Sciatic nerve (tissue), 2 donors: ENCODE measurements around the gene MS4A18. TPM values are rescaled to one million over a fixed set of nuclear protein-coding genes. Genes with fewer than 3 reads are reported as not detected.

Experiments
- ATAC-seq: fragments of 200-7000 bp; cut with Tn5 transposase; one replicate; pipeline ENCODE4 v1.9.1; 2020; ENCODE audit warnings: mild to moderate bottlenecking, moderate library complexity
- DNase-seq: peaks from one replicate; pipeline ENCODE4 v3.0.0-alpha.2; 2020; ENCODE audit warnings: low spot score
- intact Hi-C: fragments of 100-400 bp; cut with DNase I; formaldehyde crosslinking; loops from one replicate; pipeline ENCODE4 v1.14.2; 2022
- total RNA-seq: library from RNA; stranded (reverse); fragmentation: NEBNext Ultra II Directional; extraction: Animal tissue kit (Norgen Biotek cat#: 25700); gene quantifications from one replicate; pipeline ENCODE4 v1.2.1, GENCODE V29; 2021
- donor health status: DM: no; HTN: no; CAD: no.
- donor health status: DM: no; HTN: no; CAD: no.

The MS4A18 gene
- total RNA-seq, 1 donor from 2014 or later, result not detected

DNA sequence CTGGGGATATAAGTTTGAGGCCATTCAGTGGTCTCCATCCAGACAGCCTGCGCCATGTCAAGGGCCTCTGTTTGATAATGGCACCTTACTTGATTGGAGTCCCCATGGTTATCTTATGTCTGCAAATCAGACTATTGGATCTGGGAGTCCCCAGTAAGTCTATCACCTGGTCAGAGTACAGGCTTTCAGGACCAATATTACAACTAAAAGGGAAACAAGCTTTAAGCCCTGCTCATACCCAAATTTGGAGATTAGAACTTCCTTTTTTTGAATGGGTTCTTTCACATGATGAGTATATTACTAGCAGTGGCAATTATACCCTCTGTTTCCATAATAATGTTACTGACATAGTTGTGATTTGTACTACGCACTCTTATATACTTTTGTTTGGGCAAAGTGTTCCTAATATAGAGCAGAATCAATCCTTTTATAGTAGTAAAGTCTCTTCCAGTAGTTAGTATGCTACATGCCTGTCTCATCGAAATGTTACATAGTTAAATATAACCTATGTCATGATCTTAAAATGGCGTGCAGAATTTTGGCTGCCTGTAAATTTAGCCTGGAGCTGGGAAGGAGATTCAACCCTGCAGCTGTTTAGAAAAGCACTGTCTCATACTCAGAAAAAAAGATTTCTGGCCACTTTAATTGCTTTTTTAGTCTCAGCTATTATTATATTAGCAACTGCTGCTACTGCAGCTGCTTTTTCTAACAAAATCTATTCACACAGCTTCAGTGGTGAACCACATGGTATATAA, 37.1 kb downstream of the MS4A18 start:
- ATAC-seq (no peak), DNase-seq (no peak)
- intact Hi-C loops, result no loop called here

DNA sequence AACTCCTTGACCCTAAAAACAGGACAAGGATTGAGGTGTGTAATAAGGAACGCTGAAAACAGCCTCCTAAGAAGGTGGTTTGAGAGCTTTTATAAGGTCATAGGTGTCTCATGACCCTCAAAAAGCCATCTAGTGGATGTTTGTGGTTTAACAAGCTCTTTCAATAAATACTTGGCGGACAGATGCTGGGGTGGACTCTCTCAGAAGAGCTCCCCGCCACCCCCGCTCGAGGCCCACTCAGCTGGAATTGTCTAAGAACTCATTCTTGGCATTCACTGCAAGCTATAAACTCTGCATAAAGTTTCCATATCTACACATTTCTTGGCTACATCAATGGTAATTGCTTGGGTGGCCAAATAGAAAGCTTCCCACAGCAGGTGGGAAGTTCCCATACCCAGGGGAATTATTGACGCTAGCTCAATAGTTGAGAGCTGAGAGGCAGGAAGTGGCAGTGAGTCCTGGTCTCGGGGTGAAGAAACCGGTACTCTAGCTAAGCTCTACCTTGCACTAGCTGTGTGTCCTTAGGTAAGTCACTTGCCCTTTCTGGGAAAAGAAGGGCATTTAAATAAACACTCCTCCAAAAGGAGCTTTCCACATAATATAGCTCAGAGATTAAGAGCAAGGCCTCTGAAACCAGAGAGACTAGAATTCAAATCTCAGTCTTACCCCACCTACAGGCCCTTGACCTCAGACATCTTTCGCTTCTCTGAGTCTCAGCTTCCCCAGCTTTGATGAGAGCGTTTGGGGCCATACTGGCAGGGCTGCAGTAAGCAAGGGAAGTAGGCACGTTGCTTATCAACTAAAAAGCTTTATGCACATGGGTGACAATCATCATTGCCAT, 38.6 kb downstream of the MS4A18 start:
- no peak for ATAC-seq
- DNase-seq, result no peak
- intact Hi-C loops, result no loop called here

DNA sequence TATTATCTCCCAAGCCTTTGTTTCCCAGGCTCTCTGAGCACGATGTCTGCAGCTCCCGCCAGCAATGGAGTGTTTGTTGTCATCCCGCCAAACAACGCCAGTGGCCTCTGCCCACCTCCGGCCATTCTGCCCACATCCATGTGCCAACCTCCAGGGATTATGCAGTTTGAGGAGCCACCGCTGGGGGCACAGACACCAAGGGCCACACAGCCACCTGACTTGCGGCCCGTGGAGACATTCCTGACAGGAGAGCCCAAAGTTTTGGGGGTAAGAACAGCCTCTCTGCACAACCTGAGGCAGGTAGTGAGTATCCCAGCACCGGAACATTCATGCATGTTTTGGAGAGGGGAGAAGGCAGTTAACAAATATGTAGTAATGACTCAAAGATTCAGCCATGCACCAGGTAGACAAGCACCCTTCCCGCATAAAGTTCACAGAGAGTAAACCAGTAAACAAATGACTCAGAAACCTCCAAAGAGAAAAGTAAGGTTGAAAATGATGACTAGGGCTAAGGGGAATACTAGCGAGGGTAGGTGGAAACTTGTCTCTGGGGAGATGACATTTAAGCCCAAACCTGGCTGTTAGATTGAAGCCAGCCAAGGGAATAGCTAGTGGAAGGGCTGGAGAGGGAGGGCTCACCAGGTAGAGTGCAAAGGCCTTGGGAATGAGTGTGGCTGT, 39.3 kb downstream of the MS4A18 start:
- ATAC-seq (no peak), DNase-seq (no peak)
- intact Hi-C loops, result no loop called here

DNA sequence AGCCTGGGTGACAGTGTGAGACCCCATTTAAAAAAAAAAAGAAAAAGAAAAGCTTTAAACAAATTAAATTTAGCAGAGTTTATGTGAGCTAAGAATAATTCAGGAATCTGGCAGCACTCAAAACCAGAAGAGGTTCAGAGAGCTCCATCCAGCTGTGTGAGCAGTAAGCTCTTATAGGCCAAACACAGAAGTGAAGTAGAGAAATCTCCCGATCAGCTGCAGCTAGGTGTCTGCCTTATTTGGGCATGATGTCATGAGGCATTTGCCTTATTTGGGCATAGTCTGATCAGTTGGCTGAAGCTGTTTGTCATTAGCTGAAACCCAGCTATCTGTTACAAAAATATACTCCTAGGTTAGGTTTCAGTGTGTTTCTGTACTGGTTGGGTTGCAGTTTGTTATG, 40.4 kb downstream of the MS4A18 start:
- intact Hi-C loops, result no loop called here
- ATAC-seq, result no peak
- no peak for DNase-seq

DNA sequence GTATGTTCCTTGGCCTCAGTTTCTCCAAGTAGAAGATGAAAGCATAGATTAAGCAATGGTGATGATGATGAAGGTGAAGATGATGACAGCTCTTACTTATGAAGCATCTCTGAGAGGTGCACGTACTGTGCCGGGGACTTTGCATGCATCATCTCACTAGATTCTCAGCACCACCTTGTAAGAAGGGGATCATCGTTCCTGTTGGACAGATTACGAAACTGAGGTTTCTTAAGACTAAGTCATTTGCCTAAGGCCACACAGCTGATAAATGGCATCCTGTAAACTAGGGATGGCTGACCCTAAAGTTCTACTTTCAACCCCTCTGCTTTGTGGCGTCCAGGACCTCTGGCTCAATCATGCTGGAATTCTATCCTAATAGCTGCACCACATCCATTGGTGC, 40.8 kb downstream of the MS4A18 start:
- intact Hi-C loops, result no loop called here
- DNase-seq, result no peak
- ATAC-seq, result no peak

DNA sequence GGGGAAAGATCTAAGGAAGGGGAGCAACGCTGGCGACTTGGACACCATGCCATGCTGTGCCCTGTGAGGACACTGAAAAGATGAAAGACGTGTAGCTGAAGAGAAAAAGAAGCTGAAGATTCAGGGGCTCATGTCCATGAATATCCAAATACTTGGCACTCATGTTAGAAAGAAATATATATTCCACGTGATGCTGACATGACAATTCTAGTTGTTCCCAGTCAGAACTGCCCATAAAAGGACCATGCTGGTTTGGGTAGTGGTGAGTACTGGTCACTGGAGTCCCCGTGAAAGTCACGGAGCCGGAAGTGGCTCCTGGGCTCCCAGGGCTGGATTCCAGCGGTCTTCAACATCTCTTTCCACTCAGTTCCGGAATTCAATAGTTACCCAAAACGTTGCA, 42.0 kb downstream of the MS4A18 start:
- no peak for ATAC-seq
- intact Hi-C loops, result no loop called here
- DNase-seq, result no peak

DNA sequence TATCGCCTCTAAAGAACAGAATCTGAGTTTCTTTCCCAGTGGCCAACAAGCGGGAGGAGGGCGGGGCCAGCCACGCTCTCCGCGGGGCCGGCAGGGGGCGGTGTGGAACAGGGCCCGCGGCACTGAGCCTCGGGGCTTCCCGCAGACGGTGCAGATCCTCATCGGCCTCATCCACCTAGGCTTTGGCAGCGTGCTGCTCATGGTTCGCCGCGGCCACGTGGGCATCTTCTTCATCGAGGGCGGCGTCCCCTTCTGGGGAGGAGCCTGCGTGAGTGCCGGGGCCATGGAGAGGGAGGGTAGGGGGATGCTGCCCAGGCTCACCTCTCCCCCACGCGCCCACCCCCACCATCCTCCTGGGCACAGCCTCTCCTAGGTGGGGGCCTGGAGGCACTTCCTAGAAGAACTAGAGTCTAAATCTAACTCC, 42.9 kb downstream of the MS4A18 start:
- DNase-seq, result no peak
- no peak for ATAC-seq
- intact Hi-C loops, result no loop called here

DNA sequence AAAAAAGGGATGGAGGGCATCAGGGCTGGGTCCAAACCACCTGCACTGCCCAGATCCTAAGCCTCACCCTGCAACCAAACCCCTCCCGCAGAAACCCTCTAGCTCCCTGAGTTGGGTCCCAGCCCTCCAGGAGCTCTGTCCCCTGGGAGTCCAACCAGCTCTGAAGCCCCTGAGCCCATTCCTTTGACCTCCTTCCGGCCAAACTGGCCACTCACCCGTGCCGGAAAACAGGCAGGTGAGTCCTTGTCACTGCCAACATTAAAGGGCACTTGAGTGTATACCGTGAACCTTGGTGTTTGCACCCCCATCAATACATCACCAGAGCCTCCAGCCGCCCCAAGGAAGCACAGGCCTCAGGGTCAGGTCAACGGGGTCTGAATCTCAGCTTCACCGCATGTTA, 43.7 kb downstream of the MS4A18 start:
- intact Hi-C loops, result no loop called here
- DNase-seq (no peak), ATAC-seq (no peak)

DNA sequence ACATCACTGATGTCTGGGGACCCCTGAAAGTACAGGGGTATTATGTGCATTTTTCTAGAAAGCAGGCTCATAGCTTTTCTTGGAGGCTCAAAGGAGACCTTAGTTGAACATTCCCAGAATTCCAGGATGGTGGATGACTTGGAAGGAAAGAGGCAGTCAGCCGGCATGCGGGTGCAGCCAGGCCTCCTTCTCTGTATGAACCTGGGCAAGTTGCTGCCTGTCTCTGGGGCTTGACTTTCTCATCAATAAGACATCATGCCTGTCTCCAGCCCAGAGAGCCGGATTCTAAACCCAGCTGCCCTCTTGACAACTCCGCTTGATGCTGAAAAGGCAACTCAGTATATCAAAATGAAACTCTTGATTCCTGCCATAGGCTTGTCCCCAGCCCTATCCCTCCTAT, 44.8 kb downstream of the MS4A18 start:
- intact Hi-C loops, result no loop called here
- DNase-seq, result no peak
- ATAC-seq, result no peak

DNA sequence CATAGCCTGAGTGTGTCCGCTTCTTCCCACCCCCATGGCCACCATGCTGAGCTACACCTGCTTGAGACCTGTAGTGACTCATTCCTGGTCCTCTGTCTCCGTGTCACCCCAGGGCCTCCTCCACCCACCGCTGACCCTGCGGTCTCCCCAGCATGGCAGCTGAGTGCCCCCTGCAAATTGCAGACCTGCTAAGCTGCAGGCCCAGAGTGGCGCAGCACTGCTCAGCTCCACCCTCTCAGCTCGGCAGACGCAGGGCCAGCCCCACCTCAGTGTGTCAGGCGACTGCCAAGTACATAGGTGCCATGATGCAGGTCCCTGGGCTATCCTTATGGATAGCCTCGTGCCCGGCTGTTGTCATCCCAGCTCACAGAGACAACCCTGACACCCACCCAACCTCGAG, 45.3 kb downstream of the MS4A18 start:
- no peak for ATAC-seq
- DNase-seq, result no peak
- intact Hi-C loops, result no loop called here

DNA sequence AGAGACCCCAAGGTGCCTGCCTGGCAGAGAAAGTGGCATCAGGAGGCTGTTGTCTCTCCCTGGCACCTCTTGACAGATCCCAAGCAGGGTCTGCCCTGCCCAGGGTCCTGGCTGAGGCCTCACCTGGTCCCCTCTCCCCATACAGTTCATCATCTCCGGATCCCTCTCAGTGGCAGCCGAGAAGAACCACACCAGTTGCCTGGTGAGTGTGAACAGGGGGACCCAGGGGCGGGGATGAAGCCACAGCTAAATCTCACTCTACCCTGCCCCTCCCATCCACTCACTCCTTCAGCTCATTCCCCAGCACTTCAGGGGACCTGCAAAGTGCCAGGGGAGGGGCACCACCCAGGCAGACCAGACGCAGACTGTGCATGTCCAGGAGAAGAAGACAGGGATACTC, 46.6 kb downstream of the MS4A18 start:
- intact Hi-C loops, result no loop called here
- DNase-seq, result peak; percentile 38
- ATAC-seq, result no peak

DNA sequence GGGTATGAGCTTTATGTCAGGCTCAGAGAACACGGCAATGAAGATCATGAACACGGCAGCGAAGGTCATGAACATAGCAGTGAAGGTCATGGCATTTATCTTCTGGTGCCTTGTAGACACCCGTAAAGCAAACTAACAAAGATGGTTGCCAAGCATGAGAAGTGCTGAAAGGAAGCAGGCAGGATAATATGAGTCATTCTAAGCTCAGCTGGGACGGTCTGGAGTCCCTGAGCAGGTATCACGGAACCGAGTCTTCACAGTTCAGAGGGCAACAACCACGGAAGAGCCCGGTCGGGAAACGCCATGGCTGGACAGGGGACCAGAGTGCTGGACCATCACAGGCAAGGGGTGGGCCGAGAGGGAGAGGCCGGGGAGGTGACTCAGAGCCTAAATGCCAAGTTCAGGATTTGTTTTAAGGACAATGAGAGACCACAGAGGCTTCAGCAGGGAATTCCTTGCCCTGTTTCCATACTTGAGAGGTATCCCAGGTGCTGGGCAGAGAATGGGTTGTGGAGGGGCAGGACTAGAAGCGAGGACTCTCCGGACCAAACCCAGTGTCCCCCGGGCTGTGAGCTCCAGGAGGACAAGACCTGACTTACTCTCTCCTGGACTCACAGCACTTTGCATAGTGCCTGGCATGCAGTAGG, 47.5 kb downstream of the MS4A18 start:
- DNase-seq (peak; percentile 41), ATAC-seq (no peak)
- intact Hi-C loops, result no loop called here

DNA sequence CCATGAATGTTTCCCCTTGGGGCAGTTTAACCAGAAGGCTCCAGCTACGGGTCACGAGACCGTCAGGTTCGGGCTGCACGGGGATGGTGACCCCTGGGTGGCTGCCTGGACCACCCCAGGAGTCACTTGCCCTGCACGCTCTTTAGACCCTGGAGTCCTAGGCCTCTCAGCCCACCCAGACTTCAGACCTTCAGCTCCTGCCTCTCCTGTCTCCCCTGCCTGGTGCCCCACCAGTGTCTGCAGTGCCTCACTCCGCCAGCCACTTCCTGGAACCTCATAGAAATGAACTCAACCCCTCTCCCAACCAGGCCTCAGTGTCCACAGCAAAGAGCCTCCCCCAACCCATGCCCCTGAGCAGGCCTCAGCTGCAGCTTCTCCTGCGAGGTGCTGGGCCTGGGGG, 48.1 kb downstream of the MS4A18 start:
- intact Hi-C loops, result no loop called here
- ATAC-seq, result no peak

DNA sequence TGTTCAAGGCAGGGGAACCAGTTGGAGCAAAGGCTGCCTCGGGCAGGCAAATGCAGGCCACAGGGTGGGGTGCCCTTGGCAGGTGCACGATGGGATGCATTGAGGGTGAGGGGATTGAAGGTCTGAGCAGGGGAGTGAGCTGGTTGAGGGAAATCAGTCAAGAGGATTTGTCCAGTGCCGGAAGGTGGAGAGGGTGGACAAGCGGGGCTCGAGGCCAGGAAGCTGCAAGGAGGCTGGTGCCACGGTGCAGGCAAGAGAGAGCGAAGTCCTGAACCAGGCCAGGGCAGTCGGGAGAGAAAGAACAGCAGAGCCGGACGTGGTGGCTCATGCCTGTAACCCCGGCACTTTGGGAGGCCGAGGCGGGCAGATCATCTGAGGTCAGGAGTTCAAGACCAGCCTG, 50.2 kb downstream of the MS4A18 start:
- DNase-seq, result peak; percentile 53
- intact Hi-C loops, result no loop called here

More for the DNA sequence above, 48.1 kb downstream of the MS4A18 start:
- peak; percentile 43 for DNase-seq

DNA sequence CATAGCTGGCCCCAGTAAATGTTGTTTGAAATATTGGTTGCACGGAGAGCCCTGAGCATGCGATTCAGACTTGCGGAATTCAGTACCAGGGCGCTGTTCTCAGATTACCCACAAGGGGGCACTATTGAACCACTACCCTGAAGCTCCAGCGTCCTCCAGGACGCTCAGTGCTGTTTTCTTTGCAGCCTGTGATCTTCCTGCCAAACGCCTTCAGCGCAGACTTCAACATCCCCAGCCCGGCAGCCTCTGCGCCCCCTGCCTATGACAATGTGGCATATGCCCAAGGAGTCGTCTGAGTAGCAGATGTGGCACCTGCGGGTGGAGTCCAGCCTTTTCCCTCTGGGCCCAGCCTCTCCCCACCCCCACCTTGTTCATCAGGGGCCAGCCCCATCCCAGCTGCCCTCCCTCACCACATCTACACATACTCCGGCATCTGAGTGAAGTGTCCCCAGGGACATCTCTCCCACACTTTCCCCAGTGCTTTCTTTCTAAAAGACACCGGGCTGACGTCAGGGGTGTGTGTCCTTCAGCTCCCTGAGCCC, 51.0 kb downstream of the MS4A18 start:
- intact Hi-C loops, result no loop called here
- ATAC-seq (peak; percentile 94), DNase-seq (peak; percentile 90)

More for the DNA sequence above, 50.2 kb downstream of the MS4A18 start:
- ATAC-seq, result no peak

DNA sequence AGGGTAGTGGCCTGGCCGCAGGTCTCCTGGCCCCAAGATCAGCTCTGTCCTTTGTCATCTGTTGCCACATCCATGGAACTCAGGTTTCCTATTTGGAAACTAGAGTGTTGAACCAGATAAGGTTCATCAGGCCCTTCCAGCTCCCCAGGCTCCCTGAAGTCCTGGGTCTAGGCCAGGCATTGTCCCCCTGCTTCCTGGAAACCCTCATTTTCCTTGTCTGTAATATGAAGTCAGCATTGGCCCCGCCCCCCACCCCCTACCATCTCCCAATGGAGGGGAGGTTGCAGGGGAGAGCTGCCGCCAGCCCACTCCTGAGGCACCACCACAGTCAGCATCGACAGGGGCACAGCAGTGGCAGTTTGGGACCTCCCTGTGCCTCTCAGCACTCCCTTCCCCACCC, 51.6 kb downstream of the MS4A18 start:
- no peak for ATAC-seq
- peak; percentile 42 for DNase-seq
- intact Hi-C loops, result no loop called here

DNA sequence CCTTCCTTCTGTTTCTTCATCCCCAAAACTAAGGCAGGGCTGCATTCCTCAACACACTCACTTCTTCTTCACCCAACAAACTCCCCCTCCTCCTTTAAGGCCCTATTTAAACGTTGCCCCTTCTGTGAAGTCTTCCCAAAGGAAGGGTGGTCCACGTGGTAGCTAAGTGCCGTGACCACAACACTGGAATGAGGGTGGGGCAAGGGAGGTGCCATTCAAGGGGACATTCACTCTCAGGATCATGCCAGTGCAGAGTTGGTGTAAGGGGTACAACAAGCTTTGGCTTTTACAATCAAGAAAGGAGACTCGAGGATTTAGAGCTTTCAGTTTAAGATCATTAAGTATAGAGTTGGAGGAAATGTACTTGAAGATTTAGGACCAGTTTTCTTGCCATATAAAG, 52.6 kb downstream of the MS4A18 start:
- intact Hi-C loops, result no loop called here
- DNase-seq (peak; percentile 27), ATAC-seq (no peak)

DNA sequence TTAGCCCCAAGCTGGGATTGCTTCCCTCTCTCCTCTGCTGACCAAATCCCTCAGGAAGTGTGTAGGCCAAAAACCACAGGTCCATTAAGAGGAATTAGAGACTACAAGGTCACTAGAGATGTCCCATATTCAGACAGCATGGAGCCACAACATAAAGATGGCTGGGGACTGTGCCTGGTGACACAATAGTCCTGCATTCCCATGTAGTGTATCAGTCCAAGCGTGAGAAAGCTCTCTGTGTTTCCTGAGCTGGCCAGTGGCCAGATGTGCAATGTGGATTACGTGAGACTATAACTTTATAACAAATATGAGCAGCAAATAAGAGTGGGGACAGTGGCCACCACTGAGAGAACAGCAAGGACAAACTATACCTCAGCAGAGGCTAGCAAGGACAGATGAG, 53.1 kb downstream of the MS4A18 start:
- intact Hi-C loops, result no loop called here
- DNase-seq (peak; percentile 37), ATAC-seq (no peak)

DNA sequence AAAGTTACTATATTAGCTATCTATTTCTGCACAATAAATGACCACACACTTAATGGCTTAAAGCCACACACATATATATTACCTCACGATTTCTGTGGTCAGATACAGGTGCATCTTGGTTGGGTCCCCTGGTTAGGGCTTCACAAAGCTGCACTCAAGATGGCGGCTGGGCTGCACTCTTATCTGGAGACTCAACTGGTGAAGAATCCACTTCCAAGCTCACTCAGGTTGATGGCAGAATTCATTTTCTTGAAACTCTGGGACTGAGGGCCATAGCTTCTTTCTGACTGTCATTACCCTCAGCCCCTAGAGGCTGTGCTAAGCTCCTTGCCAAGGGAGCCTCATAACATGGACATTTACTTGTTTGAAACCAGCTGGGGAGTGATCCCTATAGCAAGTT, 55.5 kb downstream of the MS4A18 start:
- DNase-seq, result peak; percentile 40
- intact Hi-C loops, result no loop called here

More for the DNA sequence above, 55.5 kb downstream of the MS4A18 start:
- ATAC-seq, result no peak
